ENCODE measurements around the gene TCEANC.

GRCh38 chrX:13695601-13696115, 42.7 kb downstream of the TCEANC start:
- TF ChIP-seq CEBPB (IDR thresholded peaks at IDR 0.05) (no peak), CTCF (IDR thresholded peaks at IDR 0.05) (no peak), REST (IDR thresholded peaks at IDR 0.05) (no peak), RAD21 (conservative IDR thresholded peaks at IDR 0.05 in 1 of 2, IDR thresholded peaks at IDR 0.05 in 1 of 2) (no peak)

Data from A549 (cell line).